ENCODE data around the gene WNT10A. TPM values are rescaled to one million over a fixed set of nuclear protein-coding genes. Genes with fewer than 3 reads are reported as not detected.

The WNT10A gene
- total and polyA plus RNA-seq, 9 of the 15 experiments (the other 6 are each of a cell fraction or from before 2014, with no cell fraction given), result not detected

DNA sequence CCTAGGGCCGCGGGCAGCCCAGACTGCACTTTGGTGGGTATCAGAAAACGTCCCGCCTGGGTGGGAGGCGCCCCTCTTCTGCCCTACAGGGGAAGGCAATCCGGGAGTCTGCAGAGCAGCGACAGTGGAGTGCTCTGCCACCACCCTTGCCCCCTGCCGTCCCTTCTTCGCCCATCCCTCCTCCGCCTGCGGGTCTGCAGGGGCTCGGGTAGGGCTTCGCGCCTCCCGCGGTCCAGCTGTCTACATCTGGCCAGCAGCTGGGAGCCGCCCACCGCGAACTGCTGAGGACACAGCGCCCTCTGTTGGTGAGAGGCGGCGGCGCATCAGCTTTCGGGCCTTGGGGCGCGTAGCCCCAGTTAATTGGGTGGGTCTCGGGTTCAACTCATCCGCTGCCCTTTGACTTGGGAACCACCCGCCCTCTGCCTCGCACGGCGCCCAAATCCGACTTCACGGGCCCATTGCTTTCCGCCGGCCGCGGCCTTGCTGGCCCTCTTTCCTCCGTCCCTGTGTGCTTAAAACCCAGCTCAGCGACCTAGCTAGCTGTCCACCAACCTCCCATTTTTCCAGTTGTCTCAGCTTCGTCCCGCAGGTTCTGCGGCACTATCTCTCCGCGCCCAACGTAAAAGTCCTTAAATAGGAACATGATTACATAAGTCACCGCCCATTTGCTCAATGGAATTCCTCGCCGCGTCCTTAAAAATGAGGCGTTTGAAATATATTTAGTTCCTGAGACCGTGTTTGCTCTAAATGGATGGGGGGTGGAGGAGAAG is 17.6 kb downstream of the WNT10A start (continued):
- no peak for TF ChIP-seq TOE1 (IDR thresholded peaks at IDR 0.05; ENCODE audit: borderline replicate concordance)
- TF ChIP-seq TOE1 (CRISPR knock-in tag; IDR thresholded peaks at IDR 0.05; ENCODE audit: borderline replicate concordance, low read depth), result no peak
- TF ChIP-seq, protein P1, sequence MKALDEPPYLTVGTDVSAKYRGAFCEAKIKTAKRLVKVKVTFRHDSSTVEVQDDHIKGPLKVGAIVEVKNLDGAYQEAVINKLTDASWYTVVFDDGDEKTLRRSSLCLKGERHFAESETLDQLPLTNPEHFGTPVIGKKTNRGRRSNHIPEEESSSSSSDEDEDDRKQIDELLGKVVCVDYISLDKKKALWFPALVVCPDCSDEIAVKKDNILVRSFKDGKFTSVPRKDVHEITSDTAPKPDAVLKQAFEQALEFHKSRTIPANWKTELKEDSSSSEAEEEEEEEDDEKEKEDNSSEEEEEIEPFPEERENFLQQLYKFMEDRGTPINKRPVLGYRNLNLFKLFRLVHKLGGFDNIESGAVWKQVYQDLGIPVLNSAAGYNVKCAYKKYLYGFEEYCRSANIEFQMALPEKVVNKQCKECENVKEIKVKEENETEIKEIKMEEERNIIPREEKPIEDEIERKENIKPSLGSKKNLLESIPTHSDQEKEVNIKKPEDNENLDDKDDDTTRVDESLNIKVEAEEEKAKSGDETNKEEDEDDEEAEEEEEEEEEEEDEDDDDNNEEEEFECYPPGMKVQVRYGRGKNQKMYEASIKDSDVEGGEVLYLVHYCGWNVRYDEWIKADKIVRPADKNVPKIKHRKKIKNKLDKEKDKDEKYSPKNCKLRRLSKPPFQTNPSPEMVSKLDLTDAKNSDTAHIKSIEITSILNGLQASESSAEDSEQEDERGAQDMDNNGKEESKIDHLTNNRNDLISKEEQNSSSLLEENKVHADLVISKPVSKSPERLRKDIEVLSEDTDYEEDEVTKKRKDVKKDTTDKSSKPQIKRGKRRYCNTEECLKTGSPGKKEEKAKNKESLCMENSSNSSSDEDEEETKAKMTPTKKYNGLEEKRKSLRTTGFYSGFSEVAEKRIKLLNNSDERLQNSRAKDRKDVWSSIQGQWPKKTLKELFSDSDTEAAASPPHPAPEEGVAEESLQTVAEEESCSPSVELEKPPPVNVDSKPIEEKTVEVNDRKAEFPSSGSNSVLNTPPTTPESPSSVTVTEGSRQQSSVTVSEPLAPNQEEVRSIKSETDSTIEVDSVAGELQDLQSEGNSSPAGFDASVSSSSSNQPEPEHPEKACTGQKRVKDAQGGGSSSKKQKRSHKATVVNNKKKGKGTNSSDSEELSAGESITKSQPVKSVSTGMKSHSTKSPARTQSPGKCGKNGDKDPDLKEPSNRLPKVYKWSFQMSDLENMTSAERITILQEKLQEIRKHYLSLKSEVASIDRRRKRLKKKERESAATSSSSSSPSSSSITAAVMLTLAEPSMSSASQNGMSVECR (CRISPR knock-in tag; IDR thresholded peaks at IDR 0.05), result peak; percentile 35; the same call in 1 of the 2 replicates
- TF ChIP-seq, protein P2, sequence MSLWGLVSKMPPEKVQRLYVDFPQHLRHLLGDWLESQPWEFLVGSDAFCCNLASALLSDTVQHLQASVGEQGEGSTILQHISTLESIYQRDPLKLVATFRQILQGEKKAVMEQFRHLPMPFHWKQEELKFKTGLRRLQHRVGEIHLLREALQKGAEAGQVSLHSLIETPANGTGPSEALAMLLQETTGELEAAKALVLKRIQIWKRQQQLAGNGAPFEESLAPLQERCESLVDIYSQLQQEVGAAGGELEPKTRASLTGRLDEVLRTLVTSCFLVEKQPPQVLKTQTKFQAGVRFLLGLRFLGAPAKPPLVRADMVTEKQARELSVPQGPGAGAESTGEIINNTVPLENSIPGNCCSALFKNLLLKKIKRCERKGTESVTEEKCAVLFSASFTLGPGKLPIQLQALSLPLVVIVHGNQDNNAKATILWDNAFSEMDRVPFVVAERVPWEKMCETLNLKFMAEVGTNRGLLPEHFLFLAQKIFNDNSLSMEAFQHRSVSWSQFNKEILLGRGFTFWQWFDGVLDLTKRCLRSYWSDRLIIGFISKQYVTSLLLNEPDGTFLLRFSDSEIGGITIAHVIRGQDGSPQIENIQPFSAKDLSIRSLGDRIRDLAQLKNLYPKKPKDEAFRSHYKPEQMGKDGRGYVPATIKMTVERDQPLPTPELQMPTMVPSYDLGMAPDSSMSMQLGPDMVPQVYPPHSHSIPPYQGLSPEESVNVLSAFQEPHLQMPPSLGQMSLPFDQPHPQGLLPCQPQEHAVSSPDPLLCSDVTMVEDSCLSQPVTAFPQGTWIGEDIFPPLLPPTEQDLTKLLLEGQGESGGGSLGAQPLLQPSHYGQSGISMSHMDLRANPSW (CRISPR knock-in tag; IDR thresholded peaks at IDR 0.05), result no peak
- TF ChIP-seq, protein P3, sequence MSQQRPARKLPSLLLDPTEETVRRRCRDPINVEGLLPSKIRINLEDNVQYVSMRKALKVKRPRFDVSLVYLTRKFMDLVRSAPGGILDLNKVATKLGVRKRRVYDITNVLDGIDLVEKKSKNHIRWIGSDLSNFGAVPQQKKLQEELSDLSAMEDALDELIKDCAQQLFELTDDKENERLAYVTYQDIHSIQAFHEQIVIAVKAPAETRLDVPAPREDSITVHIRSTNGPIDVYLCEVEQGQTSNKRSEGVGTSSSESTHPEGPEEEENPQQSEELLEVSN (IDR thresholded peaks at IDR 0.05; ENCODE audit: borderline replicate concordance in 1 of 2, extremely low read depth in 1 of 2, insufficient read depth in 1 of 2, insufficient read length in 1 of 2, low read depth in 1 of 2, low read length in 1 of 2, poor library complexity in 1 of 2, severe bottlenecking in 1 of 2), result peak; percentile 73 to 92
- no peak for TF ChIP-seq FOXK2 (conservative IDR thresholded peaks at IDR 0.05 in 1 of 2, IDR thresholded peaks at IDR 0.05 in 1 of 2; ENCODE audit: low read depth in 2 of 2)
- no peak for TF ChIP-seq HDAC2 (IDR thresholded peaks at IDR 0.05)
- TF ChIP-seq SOX6 (IDR thresholded peaks at IDR 0.05), result no peak
- no peak for TF ChIP-seq ZNF253 (CRISPR knock-in tag; conservative IDR thresholded peaks at IDR 0.05)

Measured in K562 (cell line).